Caco-2 (cell line): ENCODE measurements around the gene NFKBIE. TPM values are rescaled to one million over a fixed set of nuclear protein-coding genes. Genes with fewer than 3 reads are reported as not detected.

Experiments used
- BruUV-seq: library from RNA; stranded (reverse); fragments of 400-500 nt; replicated peaks from 2 replicates; lab custom pipeline; 2021; lab: Mats Ljungman, UMichigan
- CTCF ChIA-PET: fragments of 300-600 bp; sonication (Branson Sonifier 250); formaldehyde crosslinking; loops from one replicate; lab custom pipeline; 2022; ENCODE audit warnings: antibody characterized with exemption; lab: Charles Lee
- POLR2A ChIA-PET: fragments of 300-600 bp; sonication (Branson Sonifier 250); formaldehyde crosslinking; loops from one replicate; lab custom pipeline; 2022; ENCODE audit warnings: antibody characterized with exemption; lab: Charles Lee
- DNase-seq, 2 experiments: peaks; one replicate each; pipeline versions ENCODE4 v3.0.0 to v3.0.0-alpha.2; 2020 to 2022
- H3K27me3 ChIP-seq: replicated peaks from 2 replicates; pipeline ENCODE4 v1.6.0; 2011; ENCODE audit warnings: low read length; ENCODE audit not compliant: control insufficient read depth, insufficient read depth
- H3K36me3 ChIP-seq: 2 replicates; pipeline ENCODE4 v1.5.1; 2011; ENCODE audit warnings: low read length; ENCODE audit not compliant: control insufficient read depth, insufficient read depth
- H3K4me1 ChIP-seq: fragments of 250-450 bp; sonication (Bioruptor Pico); 2 replicates; pipeline ENCODE4 v1.5.1; 2020; ENCODE audit warnings: mild to moderate bottlenecking
- H3K4me3 ChIP-seq: 2 replicates; pipeline ENCODE4 v1.5.1; 2011; ENCODE audit warnings: low read depth, mild to moderate bottlenecking, control low read depth, low read length
- H3K9me3 ChIP-seq: fragments of 250-450 bp; sonication (Bioruptor Pico); 2 replicates; pipeline ENCODE4 v1.5.1; 2020; ENCODE audit warnings: mild to moderate bottlenecking, moderate library complexity
- H3K27ac Mint-ChIP-seq: one replicate; pipeline ENCODE4 v1.8.0; 2022; ENCODE audit warnings: mixed read lengths; ENCODE audit not compliant: unreplicated experiment
- H3K27me3 Mint-ChIP-seq: one replicate; pipeline ENCODE4 v1.8.0; 2022; ENCODE audit warnings: mixed read lengths; ENCODE audit not compliant: insufficient read depth, unreplicated experiment
- H3K36me3 Mint-ChIP-seq: one replicate; pipeline ENCODE4 v1.8.0; 2022; ENCODE audit warnings: mild to moderate bottlenecking, mixed read lengths; ENCODE audit not compliant: insufficient read depth, unreplicated experiment
- H3K4me1 Mint-ChIP-seq: one replicate; pipeline ENCODE4 v1.8.0; 2022; ENCODE audit warnings: low read depth, mixed read lengths; ENCODE audit not compliant: unreplicated experiment
- H3K4me3 Mint-ChIP-seq: one replicate; pipeline ENCODE4 v1.8.0; 2022; ENCODE audit warnings: mild to moderate bottlenecking, moderate library complexity, mixed read lengths; ENCODE audit not compliant: unreplicated experiment
- H3K9me3 Mint-ChIP-seq: one replicate; pipeline ENCODE4 v1.8.0; 2022; ENCODE audit warnings: mixed read lengths; ENCODE audit not compliant: unreplicated experiment
- CTCF ChIP-seq, 2 experiments: fragments of 200-600 bp in 1 of 2; IDR thresholded peaks; 1 replicate in 1 of 2; 2 replicates in 1 of 2; pipeline versions ENCODE4 v1.5.1 to v1.8.0; 2011 to 2022; ENCODE audit warnings: antibody characterized with exemption in 1 of 2, control low read depth in 1 of 2, inconsistent platforms in 1 of 2, low read depth in 1 of 2, low read length in 1 of 2, mild to moderate bottlenecking in 1 of 2, moderate library complexity in 1 of 2; ENCODE audit not compliant: insufficient read depth in 1 of 2, severe bottlenecking in 1 of 2, unreplicated experiment in 1 of 2
- intact Hi-C: fragments of 100-400 bp; cut with micrococcal nuclease; formaldehyde crosslinking; loops from one replicate; pipeline ENCODE4 v1.10.0; 2022; ENCODE audit not compliant: unreplicated experiment
- total RNA-seq: library from RNA; stranded (reverse); gene quantifications from 2 replicates; pipeline ENCODE4 v1.2.3, GENCODE V29; 2022

The NFKBIE gene
- total RNA-seq, 1 experiment from 2014 or later = 8.4 TPM

- Mint-ChIP-seq H3K27ac (no peak overlapping the region), H3K36me3 (peaks cover 17% of the 10 kb centered on the region), H3K4me1 (peaks cover 7% of the 10 kb centered on the region), H3K4me3 (no peak overlapping the region), H3K9me3 (no peaks in the 10 kb centered on the region), H3K27me3 (no peaks in the 10 kb centered on the region)
- no peaks in the 10 kb centered on the region for H3K27me3 ChIP-seq
- H3K9me3 ChIP-seq = no peaks in the 10 kb centered on the region
- BruUV-seq = no TSS peak
- intact Hi-C loops = no loop called here
- DNase-seq = no peak
- H3K4me3 ChIP-seq = no peak overlapping the region
- ChIA-PET CTCF (interaction anchor here (1.4 to 4.0 kb wide), 2 partner anchors 8 to 54 kb away, joined by 6 to 25 read pairs; no protein-coding TSS in a partner anchor), POLR2A (no interaction called here)
- H3K36me3 ChIP-seq = no peaks in the 10 kb centered on the region
- TF ChIP-seq CTCF (IDR thresholded peaks at IDR 0.05; ENCODE audit: insufficient read depth in 1 of 2, low read depth in 1 of 2, low read length in 1 of 2, severe bottlenecking in 1 of 2, unreplicated experiment in 1 of 2) = no peak
- peaks cover 37% of the 10 kb centered on the region for H3K4me1 ChIP-seq
These were observed 38.8 kb downstream of the NFKBIE start for GRCh38 chr6:44226368-44227147.

- BruUV-seq = no TSS peak
- H3K27me3 Mint-ChIP-seq = no peaks in the 10 kb centered on the region
- H3K36me3 Mint-ChIP-seq = peaks cover 12% of the 10 kb centered on the region
- peaks cover 7% of the 10 kb centered on the region for H3K4me1 Mint-ChIP-seq
- peak overlapping the region; percentile 58 for H3K4me3 Mint-ChIP-seq
- Histone ChIP-seq H3K36me3 (no peaks in the 10 kb centered on the region), H3K27me3 (no peaks in the 10 kb centered on the region), H3K4me3 (no peak overlapping the region), H3K4me1 (peaks cover 41% of the 10 kb centered on the region), H3K9me3 (no peaks in the 10 kb centered on the region)
- POLR2A ChIA-PET = no interaction called here
- no peak for TF ChIP-seq CTCF (IDR thresholded peaks at IDR 0.05; ENCODE audit: insufficient read depth in 1 of 2, low read depth in 1 of 2, low read length in 1 of 2, severe bottlenecking in 1 of 2, unreplicated experiment in 1 of 2)
- H3K9me3 Mint-ChIP-seq = no peaks in the 10 kb centered on the region
- intact Hi-C loops = no loop called here
- DNase-seq = peak in 1 of 2 experiments; percentile 61
- CTCF ChIA-PET = interaction anchor here (1.4 to 4.0 kb wide), 2 partner anchors 9 to 53 kb away, joined by 6 to 25 read pairs; no protein-coding TSS in a partner anchor
- H3K27ac Mint-ChIP-seq = no peak overlapping the region
These were observed 39.6 kb downstream of the NFKBIE start for GRCh38 chr6:44225579-44226325.

GRCh38 chr6:44224965-44225305 is 40.4 kb downstream of the NFKBIE start:
- Histone ChIP-seq H3K9me3 (no peaks in the 10 kb centered on the region), H3K4me1 (peaks cover 41% of the 10 kb centered on the region), H3K27me3 (no peaks in the 10 kb centered on the region), H3K36me3 (no peaks in the 10 kb centered on the region), H3K4me3 (no peak overlapping the region)
- intact Hi-C loops = no loop called here
- no peaks in the 10 kb centered on the region for H3K9me3 Mint-ChIP-seq
- CTCF ChIA-PET = interaction anchor here (1.4 to 4.0 kb wide), 3 partner anchors 10 to 52 kb away, joined by 3 to 25 read pairs (median 6); no protein-coding TSS in a partner anchor
- peaks cover 7% of the 10 kb centered on the region for H3K4me1 Mint-ChIP-seq
- peak overlapping the region; percentile 89 for H3K4me3 Mint-ChIP-seq
- H3K27ac Mint-ChIP-seq = no peak overlapping the region
- peaks cover 12% of the 10 kb centered on the region for H3K36me3 Mint-ChIP-seq
- TF ChIP-seq CTCF (IDR thresholded peaks at IDR 0.05; ENCODE audit: insufficient read depth in 1 of 2, low read depth in 1 of 2, low read length in 1 of 2, severe bottlenecking in 1 of 2, unreplicated experiment in 1 of 2) = no peak
- no TSS peak for BruUV-seq
- no peak for DNase-seq
- POLR2A ChIA-PET = interaction anchor here (2.3 kb wide), 1 partner anchor 22 kb away, joined by 13 read pairs; the partner anchor contains the start of gene HSP90AB1
- no peaks in the 10 kb centered on the region for H3K27me3 Mint-ChIP-seq
